Caco-2 (cell line): ENCODE data around the gene TJP2. TPM values are rescaled to one million over a fixed set of nuclear protein-coding genes. Genes with fewer than 3 reads are reported as not detected.

Experiments
- BruUV-seq: library from RNA; stranded (reverse); fragments of 400-500 nt; replicated peaks from 2 replicates; lab custom pipeline; 2021; lab: Mats Ljungman, UMichigan
- CTCF ChIA-PET: fragments of 300-600 bp; sonication (Branson Sonifier 250); formaldehyde crosslinking; loops from one replicate; lab custom pipeline; 2022; ENCODE audit warnings: antibody characterized with exemption; lab: Charles Lee
- POLR2A ChIA-PET: fragments of 300-600 bp; sonication (Branson Sonifier 250); formaldehyde crosslinking; loops from one replicate; lab custom pipeline; 2022; ENCODE audit warnings: antibody characterized with exemption; lab: Charles Lee
- DNase-seq, 2 experiments: peaks; one replicate each; pipeline versions ENCODE4 v3.0.0 to v3.0.0-alpha.2; 2020 to 2022
- H3K27me3 ChIP-seq: replicated peaks from 2 replicates; pipeline ENCODE4 v1.6.0; 2011; ENCODE audit warnings: low read length; ENCODE audit not compliant: control insufficient read depth, insufficient read depth
- H3K36me3 ChIP-seq: 2 replicates; pipeline ENCODE4 v1.5.1; 2011; ENCODE audit warnings: low read length; ENCODE audit not compliant: control insufficient read depth, insufficient read depth
- H3K4me1 ChIP-seq: fragments of 250-450 bp; sonication (Bioruptor Pico); 2 replicates; pipeline ENCODE4 v1.5.1; 2020; ENCODE audit warnings: mild to moderate bottlenecking
- H3K4me3 ChIP-seq: 2 replicates; pipeline ENCODE4 v1.5.1; 2011; ENCODE audit warnings: low read depth, mild to moderate bottlenecking, control low read depth, low read length
- H3K9me3 ChIP-seq: fragments of 250-450 bp; sonication (Bioruptor Pico); 2 replicates; pipeline ENCODE4 v1.5.1; 2020; ENCODE audit warnings: mild to moderate bottlenecking, moderate library complexity
- H3K27ac Mint-ChIP-seq: one replicate; pipeline ENCODE4 v1.8.0; 2022; ENCODE audit warnings: mixed read lengths; ENCODE audit not compliant: unreplicated experiment
- H3K27me3 Mint-ChIP-seq: one replicate; pipeline ENCODE4 v1.8.0; 2022; ENCODE audit warnings: mixed read lengths; ENCODE audit not compliant: insufficient read depth, unreplicated experiment
- H3K36me3 Mint-ChIP-seq: one replicate; pipeline ENCODE4 v1.8.0; 2022; ENCODE audit warnings: mild to moderate bottlenecking, mixed read lengths; ENCODE audit not compliant: insufficient read depth, unreplicated experiment
- H3K4me1 Mint-ChIP-seq: one replicate; pipeline ENCODE4 v1.8.0; 2022; ENCODE audit warnings: low read depth, mixed read lengths; ENCODE audit not compliant: unreplicated experiment
- H3K4me3 Mint-ChIP-seq: one replicate; pipeline ENCODE4 v1.8.0; 2022; ENCODE audit warnings: mild to moderate bottlenecking, moderate library complexity, mixed read lengths; ENCODE audit not compliant: unreplicated experiment
- H3K9me3 Mint-ChIP-seq: one replicate; pipeline ENCODE4 v1.8.0; 2022; ENCODE audit warnings: mixed read lengths; ENCODE audit not compliant: unreplicated experiment
- CTCF ChIP-seq, 2 experiments: fragments of 200-600 bp in 1 of 2; IDR thresholded peaks; 1 replicate in 1 of 2; 2 replicates in 1 of 2; pipeline versions ENCODE4 v1.5.1 to v1.8.0; 2011 to 2022; ENCODE audit warnings: antibody characterized with exemption in 1 of 2, control low read depth in 1 of 2, inconsistent platforms in 1 of 2, low read depth in 1 of 2, low read length in 1 of 2, mild to moderate bottlenecking in 1 of 2, moderate library complexity in 1 of 2; ENCODE audit not compliant: insufficient read depth in 1 of 2, severe bottlenecking in 1 of 2, unreplicated experiment in 1 of 2
- intact Hi-C: fragments of 100-400 bp; cut with micrococcal nuclease; formaldehyde crosslinking; loops from one replicate; pipeline ENCODE4 v1.10.0; 2022; ENCODE audit not compliant: unreplicated experiment
- total RNA-seq: library from RNA; stranded (reverse); gene quantifications from 2 replicates; pipeline ENCODE4 v1.2.3, GENCODE V29; 2022

TJP2 gene
- total RNA-seq, 1 experiment from 2014 or later = 36.7 TPM

- ChIA-PET CTCF (no interaction called here), POLR2A (no interaction called here)
- intact Hi-C loops = no loop called here
- Mint-ChIP-seq H3K4me3 (no peak overlapping the region), H3K4me1 (peaks cover 5% of the 10 kb centered on the region), H3K27ac (no peak overlapping the region), H3K36me3 (peaks cover 12% of the 10 kb centered on the region), H3K27me3 (no peaks in the 10 kb centered on the region), H3K9me3 (no peaks in the 10 kb centered on the region)
- BruUV-seq = no TSS peak
- no peak for TF ChIP-seq CTCF (IDR thresholded peaks at IDR 0.05; ENCODE audit: insufficient read depth in 1 of 2, low read depth in 1 of 2, low read length in 1 of 2, severe bottlenecking in 1 of 2, unreplicated experiment in 1 of 2)
- H3K4me3 ChIP-seq = no peak overlapping the region
- no peaks in the 10 kb centered on the region for H3K36me3 ChIP-seq
- no peaks in the 10 kb centered on the region for H3K27me3 ChIP-seq
- no peak for DNase-seq
- no peaks in the 10 kb centered on the region for H3K9me3 ChIP-seq
- H3K4me1 ChIP-seq = no peaks in the 10 kb centered on the region
These were observed 25.8 kb downstream of the TJP2 start for GRCh38 chr9:69199769-69200470.

GRCh38 chr9:69202556-69202955 lies 28.5 kb downstream of the TJP2 start:
- Histone ChIP-seq H3K4me3 (no peak overlapping the region), H3K27me3 (no peaks in the 10 kb centered on the region), H3K36me3 (no peaks in the 10 kb centered on the region), H3K4me1 (no peaks in the 10 kb centered on the region), H3K9me3 (no peaks in the 10 kb centered on the region)
- peaks cover 5% of the 10 kb centered on the region for H3K4me1 Mint-ChIP-seq
- no peaks in the 10 kb centered on the region for H3K9me3 Mint-ChIP-seq
- POLR2A ChIA-PET = no interaction called here
- no peaks in the 10 kb centered on the region for H3K27me3 Mint-ChIP-seq
- CTCF ChIA-PET = no interaction called here
- no peak overlapping the region for H3K4me3 Mint-ChIP-seq
- no peak for DNase-seq
- TF ChIP-seq CTCF (IDR thresholded peaks at IDR 0.05; ENCODE audit: insufficient read depth in 1 of 2, low read depth in 1 of 2, low read length in 1 of 2, severe bottlenecking in 1 of 2, unreplicated experiment in 1 of 2) = no peak
- H3K27ac Mint-ChIP-seq = no peak overlapping the region
- peaks cover 12% of the 10 kb centered on the region for H3K36me3 Mint-ChIP-seq
- intact Hi-C loops = no loop called here
- BruUV-seq = no TSS peak

GRCh38 chr9:69204326-69204725 lies 30.2 kb downstream of the TJP2 start:
- H3K27ac Mint-ChIP-seq = no peak overlapping the region

More at GRCh38 chr9:69204326-69204725, 30.2 kb downstream of the TJP2 start:
- Mint-ChIP-seq H3K4me3 (no peak overlapping the region), H3K36me3 (peaks cover 12% of the 10 kb centered on the region), H3K9me3 (no peaks in the 10 kb centered on the region), H3K4me1 (peaks cover 5% of the 10 kb centered on the region), H3K27me3 (no peaks in the 10 kb centered on the region)
- TF ChIP-seq CTCF (IDR thresholded peaks at IDR 0.05; ENCODE audit: insufficient read depth in 1 of 2, low read depth in 1 of 2, low read length in 1 of 2, severe bottlenecking in 1 of 2, unreplicated experiment in 1 of 2) = no peak
- BruUV-seq = no TSS peak
- DNase-seq = no peak
- Histone ChIP-seq H3K36me3 (no peaks in the 10 kb centered on the region), H3K27me3 (no peaks in the 10 kb centered on the region), H3K4me3 (no peak overlapping the region), H3K4me1 (no peaks in the 10 kb centered on the region), H3K9me3 (no peaks in the 10 kb centered on the region)
- ChIA-PET CTCF (no interaction called here), POLR2A (no interaction called here)
- intact Hi-C loops = no loop called here
